ENCODE measurements around the gene ZCCHC13.
"Not testable (repeated sequence)": the region's sequence is repeated elsewhere in the genome, so short reads cannot be mapped to it uniquely, and the experiment has no call there.

The ZCCHC13 gene

GRCh38 chrX:74319321-74319720 is 15.3 kb downstream of the ZCCHC13 start:
- H3K27me3 ChIP-seq (ENCODE audit: control insufficient read depth in 1 of 2, insufficient read depth in 2 of 2, low read length in 2 of 2); H3K36me3 ChIP-seq (ENCODE audit: control insufficient read depth in 1 of 2, insufficient read depth in 2 of 2, low read length in 2 of 2); H3K4me3 ChIP-seq (ENCODE audit: low read depth in 1 of 2, low read length in 2 of 2); H3K9ac ChIP-seq (ENCODE audit: low read depth in 1 of 2, low read length in 2 of 2); H3K27ac ChIP-seq (ENCODE audit: low read depth, low read length); H3K9me3 ChIP-seq (ENCODE audit: control insufficient read depth in 1 of 2, low read length in 2 of 2); H3K4me1 ChIP-seq (ENCODE audit: control insufficient read depth in 1 of 2, insufficient read depth in 2 of 2, low read length in 2 of 2): not testable (repeated sequence)

GRCh38 chrX:74321191-74321590 is 17.2 kb downstream of the ZCCHC13 start:
- H3K4me1 ChIP-seq (ENCODE audit: control insufficient read depth in 1 of 2, insufficient read depth in 2 of 2, low read length in 2 of 2): no peaks in the 10 kb centered on the region
- no peaks in the 10 kb centered on the region for H3K27me3 ChIP-seq (ENCODE audit: control insufficient read depth in 1 of 2, insufficient read depth in 2 of 2, low read length in 2 of 2)
- H3K9me3 ChIP-seq (ENCODE audit: control insufficient read depth in 1 of 2, low read length in 2 of 2): no peaks in the 10 kb centered on the region
- no peak overlapping the region for H3K9ac ChIP-seq (ENCODE audit: low read depth in 1 of 2, low read length in 2 of 2)
- no peak overlapping the region for H3K4me3 ChIP-seq (ENCODE audit: low read depth in 1 of 2, low read length in 2 of 2)
- no peaks in the 10 kb centered on the region for H3K36me3 ChIP-seq (ENCODE audit: control insufficient read depth in 1 of 2, insufficient read depth in 2 of 2, low read length in 2 of 2)
- H3K27ac ChIP-seq (ENCODE audit: low read depth, low read length): no peak overlapping the region

GRCh38 chrX:74324131-74324530 is 20.2 kb downstream of the ZCCHC13 start:
- no peaks in the 10 kb centered on the region for H3K27me3 ChIP-seq (ENCODE audit: control insufficient read depth in 1 of 2, insufficient read depth in 2 of 2, low read length in 2 of 2)
- no peaks in the 10 kb centered on the region for H3K4me1 ChIP-seq (ENCODE audit: control insufficient read depth in 1 of 2, insufficient read depth in 2 of 2, low read length in 2 of 2)
- no peaks in the 10 kb centered on the region for H3K36me3 ChIP-seq (ENCODE audit: control insufficient read depth in 1 of 2, insufficient read depth in 2 of 2, low read length in 2 of 2)
- H3K27ac ChIP-seq (ENCODE audit: low read depth, low read length): no peak overlapping the region
- H3K9ac ChIP-seq (ENCODE audit: low read depth in 1 of 2, low read length in 2 of 2): no peak overlapping the region
- no peaks in the 10 kb centered on the region for H3K9me3 ChIP-seq (ENCODE audit: control insufficient read depth in 1 of 2, low read length in 2 of 2)
- no peak overlapping the region for H3K4me3 ChIP-seq (ENCODE audit: low read depth in 1 of 2, low read length in 2 of 2)

GRCh38 chrX:74325130-74326059 is 21.4 kb downstream of the ZCCHC13 start:
- no peak overlapping the region for H3K9ac ChIP-seq (ENCODE audit: low read depth in 1 of 2, low read length in 2 of 2)
- no peaks in the 10 kb centered on the region for H3K27me3 ChIP-seq (ENCODE audit: control insufficient read depth in 1 of 2, insufficient read depth in 2 of 2, low read length in 2 of 2)
- no peaks in the 10 kb centered on the region for H3K36me3 ChIP-seq (ENCODE audit: control insufficient read depth in 1 of 2, insufficient read depth in 2 of 2, low read length in 2 of 2)
- H3K4me1 ChIP-seq (ENCODE audit: control insufficient read depth in 1 of 2, insufficient read depth in 2 of 2, low read length in 2 of 2): no peaks in the 10 kb centered on the region
- no peaks in the 10 kb centered on the region for H3K9me3 ChIP-seq (ENCODE audit: control insufficient read depth in 1 of 2, low read length in 2 of 2)
- no peak overlapping the region for H3K27ac ChIP-seq (ENCODE audit: low read depth, low read length)
- no peak overlapping the region for H3K4me3 ChIP-seq (ENCODE audit: low read depth in 1 of 2, low read length in 2 of 2)

GRCh38 chrX:74338852-74339251 is 34.9 kb downstream of the ZCCHC13 start:
- H3K4me3 ChIP-seq (ENCODE audit: low read depth in 1 of 2, low read length in 2 of 2): no peak overlapping the region
- no peaks in the 10 kb centered on the region for H3K9me3 ChIP-seq (ENCODE audit: control insufficient read depth in 1 of 2, low read length in 2 of 2)
- no peaks in the 10 kb centered on the region for H3K36me3 ChIP-seq (ENCODE audit: control insufficient read depth in 1 of 2, insufficient read depth in 2 of 2, low read length in 2 of 2)
- H3K27me3 ChIP-seq (ENCODE audit: control insufficient read depth in 1 of 2, insufficient read depth in 2 of 2, low read length in 2 of 2): no peaks in the 10 kb centered on the region
- H3K27ac ChIP-seq (ENCODE audit: low read depth, low read length): no peak overlapping the region
- peaks cover 0 to 8% of the 10 kb centered on the region in 2 donors for H3K4me1 ChIP-seq (ENCODE audit: control insufficient read depth in 1 of 2, insufficient read depth in 2 of 2, low read length in 2 of 2)
- H3K9ac ChIP-seq (ENCODE audit: low read depth in 1 of 2, low read length in 2 of 2): no peak overlapping the region

- H3K27ac ChIP-seq (ENCODE audit: low read depth, low read length): no peak overlapping the region
- H3K36me3 ChIP-seq (ENCODE audit: control insufficient read depth in 1 of 2, insufficient read depth in 2 of 2, low read length in 2 of 2): no peaks in the 10 kb centered on the region
- no peaks in the 10 kb centered on the region for H3K9me3 ChIP-seq (ENCODE audit: control insufficient read depth in 1 of 2, low read length in 2 of 2)
- peaks cover 0 to 8% of the 10 kb centered on the region in 2 donors for H3K4me1 ChIP-seq (ENCODE audit: control insufficient read depth in 1 of 2, insufficient read depth in 2 of 2, low read length in 2 of 2)
- no peak overlapping the region for H3K9ac ChIP-seq (ENCODE audit: low read depth in 1 of 2, low read length in 2 of 2)
- H3K27me3 ChIP-seq (ENCODE audit: control insufficient read depth in 1 of 2, insufficient read depth in 2 of 2, low read length in 2 of 2): no peaks in the 10 kb centered on the region
- H3K4me3 ChIP-seq (ENCODE audit: low read depth in 1 of 2, low read length in 2 of 2): no peak overlapping the region
These were observed 36.1 kb downstream of the ZCCHC13 start for GRCh38 chrX:74340051-74340450.

- H3K36me3 ChIP-seq (ENCODE audit: control insufficient read depth in 1 of 2, insufficient read depth in 2 of 2, low read length in 2 of 2); H3K9me3 ChIP-seq (ENCODE audit: control insufficient read depth in 1 of 2, low read length in 2 of 2); H3K27me3 ChIP-seq (ENCODE audit: control insufficient read depth in 1 of 2, insufficient read depth in 2 of 2, low read length in 2 of 2); H3K4me1 ChIP-seq (ENCODE audit: control insufficient read depth in 1 of 2, insufficient read depth in 2 of 2, low read length in 2 of 2); H3K27ac ChIP-seq (ENCODE audit: low read depth, low read length); H3K4me3 ChIP-seq (ENCODE audit: low read depth in 1 of 2, low read length in 2 of 2); H3K9ac ChIP-seq (ENCODE audit: low read depth in 1 of 2, low read length in 2 of 2): not testable (repeated sequence)
These were observed 38.2 kb downstream of the ZCCHC13 start for GRCh38 chrX:74342211-74342610.

GRCh38 chrX:74343343-74344279 is 39.6 kb downstream of the ZCCHC13 start:
- Histone ChIP-seq H3K4me3 (ENCODE audit: low read depth in 1 of 2, low read length in 2 of 2) (no peak overlapping the region), H3K36me3 (ENCODE audit: control insufficient read depth in 1 of 2, insufficient read depth in 2 of 2, low read length in 2 of 2) (no peaks in the 10 kb centered on the region), H3K9me3 (ENCODE audit: control insufficient read depth in 1 of 2, low read length in 2 of 2) (no peaks in the 10 kb centered on the region), H3K27me3 (ENCODE audit: control insufficient read depth in 1 of 2, insufficient read depth in 2 of 2, low read length in 2 of 2) (no peaks in the 10 kb centered on the region), H3K27ac (ENCODE audit: low read depth, low read length) (peak overlapping the region; percentile 42), H3K4me1 (ENCODE audit: control insufficient read depth in 1 of 2, insufficient read depth in 2 of 2, low read length in 2 of 2) (peaks cover 0 to 8% of the 10 kb centered on the region in 2 donors), H3K9ac (ENCODE audit: low read depth in 1 of 2, low read length in 2 of 2) (no peak overlapping the region)

GRCh38 chrX:74344280-74344622 is 40.3 kb downstream of the ZCCHC13 start:
- Histone ChIP-seq H3K4me3 (ENCODE audit: low read depth in 1 of 2, low read length in 2 of 2) (no peak overlapping the region), H3K9me3 (ENCODE audit: control insufficient read depth in 1 of 2, low read length in 2 of 2) (no peaks in the 10 kb centered on the region), H3K27me3 (ENCODE audit: control insufficient read depth in 1 of 2, insufficient read depth in 2 of 2, low read length in 2 of 2) (no peaks in the 10 kb centered on the region), H3K9ac (ENCODE audit: low read depth in 1 of 2, low read length in 2 of 2) (no peak overlapping the region), H3K36me3 (ENCODE audit: control insufficient read depth in 1 of 2, insufficient read depth in 2 of 2, low read length in 2 of 2) (no peaks in the 10 kb centered on the region), H3K4me1 (ENCODE audit: control insufficient read depth in 1 of 2, insufficient read depth in 2 of 2, low read length in 2 of 2) (peaks cover 0 to 8% of the 10 kb centered on the region in 2 donors), H3K27ac (ENCODE audit: low read depth, low read length) (no peak overlapping the region)

- H3K4me3 ChIP-seq (ENCODE audit: low read depth in 1 of 2, low read length in 2 of 2): no peak overlapping the region
- no peak overlapping the region for H3K27ac ChIP-seq (ENCODE audit: low read depth, low read length)
- peaks cover 0 to 4% of the 10 kb centered on the region in 2 donors for H3K4me1 ChIP-seq (ENCODE audit: control insufficient read depth in 1 of 2, insufficient read depth in 2 of 2, low read length in 2 of 2)
- no peak overlapping the region for H3K9ac ChIP-seq (ENCODE audit: low read depth in 1 of 2, low read length in 2 of 2)
- no peaks in the 10 kb centered on the region for H3K27me3 ChIP-seq (ENCODE audit: control insufficient read depth in 1 of 2, insufficient read depth in 2 of 2, low read length in 2 of 2)
- H3K9me3 ChIP-seq (ENCODE audit: control insufficient read depth in 1 of 2, low read length in 2 of 2): no peaks in the 10 kb centered on the region
- H3K36me3 ChIP-seq (ENCODE audit: control insufficient read depth in 1 of 2, insufficient read depth in 2 of 2, low read length in 2 of 2): no peaks in the 10 kb centered on the region
These were observed 42.1 kb downstream of the ZCCHC13 start for GRCh38 chrX:74346088-74346487.
